ENCODE data around the gene NAGS.

DNA sequence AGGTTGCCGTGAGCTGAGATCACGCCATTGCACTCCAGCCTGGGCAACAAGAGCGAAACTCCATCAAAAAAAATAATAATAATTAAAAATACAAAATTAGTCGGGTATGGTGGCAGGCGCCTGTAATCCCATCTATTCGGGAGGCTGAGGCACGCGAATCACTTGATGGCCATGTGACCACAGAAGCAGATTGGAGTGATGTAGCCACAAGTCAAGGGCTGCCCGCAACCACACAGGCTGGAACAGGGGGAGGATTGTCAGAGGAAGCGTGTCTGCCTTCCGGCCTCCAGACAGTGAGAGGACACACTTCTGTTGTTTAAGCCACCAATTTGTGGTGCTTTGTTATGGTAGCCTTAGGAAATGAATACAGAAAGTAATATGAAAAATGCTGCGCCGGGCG lies 11.8 kb upstream of the NAGS start:
- TF ChIP-seq, protein P1, sequence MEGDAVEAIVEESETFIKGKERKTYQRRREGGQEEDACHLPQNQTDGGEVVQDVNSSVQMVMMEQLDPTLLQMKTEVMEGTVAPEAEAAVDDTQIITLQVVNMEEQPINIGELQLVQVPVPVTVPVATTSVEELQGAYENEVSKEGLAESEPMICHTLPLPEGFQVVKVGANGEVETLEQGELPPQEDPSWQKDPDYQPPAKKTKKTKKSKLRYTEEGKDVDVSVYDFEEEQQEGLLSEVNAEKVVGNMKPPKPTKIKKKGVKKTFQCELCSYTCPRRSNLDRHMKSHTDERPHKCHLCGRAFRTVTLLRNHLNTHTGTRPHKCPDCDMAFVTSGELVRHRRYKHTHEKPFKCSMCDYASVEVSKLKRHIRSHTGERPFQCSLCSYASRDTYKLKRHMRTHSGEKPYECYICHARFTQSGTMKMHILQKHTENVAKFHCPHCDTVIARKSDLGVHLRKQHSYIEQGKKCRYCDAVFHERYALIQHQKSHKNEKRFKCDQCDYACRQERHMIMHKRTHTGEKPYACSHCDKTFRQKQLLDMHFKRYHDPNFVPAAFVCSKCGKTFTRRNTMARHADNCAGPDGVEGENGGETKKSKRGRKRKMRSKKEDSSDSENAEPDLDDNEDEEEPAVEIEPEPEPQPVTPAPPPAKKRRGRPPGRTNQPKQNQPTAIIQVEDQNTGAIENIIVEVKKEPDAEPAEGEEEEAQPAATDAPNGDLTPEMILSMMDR (IDR thresholded peaks at IDR 0.05; ENCODE audit: low read length) = no peak
- no peak for TF ChIP-seq EZH2 (IDR thresholded peaks at IDR 0.05; ENCODE audit: borderline replicate concordance, low read length)
